HepG2 (cell line): ENCODE measurements around the gene PMFBP1. TPM values are rescaled to one million over a fixed set of nuclear protein-coding genes. Genes with fewer than 3 reads are reported as not detected.

Experiments
- AGO2 ChIP-seq: fragments of 200-400 bp; formaldehyde crosslinking; optimal IDR thresholded peaks from 2 replicates; pipeline ENCODE3; 2017; ENCODE audit warnings: mild to moderate bottlenecking, low read depth, low read length, moderate library complexity
- FOXP1 ChIP-seq, 2 experiments: fragments of 450-650 bp in 1 of 2; IDR thresholded peaks; 2 replicates each; pipeline ENCODE4 v1.6.1; 2017 to 2018; ENCODE audit warnings: antibody characterized with exemption in 1 of 2
- HDAC6 ChIP-seq: fragments of 200-600 bp; sonication (generic); IDR thresholded peaks from 2 replicates; pipeline ENCODE4 v1.7.0; 2017; ENCODE audit warnings: mild to moderate bottlenecking, antibody characterized with exemption, low read length, low read depth
- MBNL3 ChIP-seq: fragments of 250-450 bp; sonication (Bioruptor Pico); conservative IDR thresholded peaks from 2 replicates; pipeline ENCODE4 v1.8.0; 2022; ENCODE audit warnings: mild to moderate bottlenecking, inconsistent platforms
- NFE2 ChIP-seq: sonication (generic); formaldehyde crosslinking; IDR thresholded peaks from 2 replicates; pipeline ENCODE4 v1.4.0; 2020; ENCODE audit warnings: missing genetic modification reagents
- SETDB1 ChIP-seq: sonication (generic); formaldehyde crosslinking; IDR thresholded peaks from 2 replicates; pipeline ENCODE4 v1.5.1; 2020; ENCODE audit warnings: missing genetic modification reagents, mild to moderate bottlenecking, borderline replicate concordance
- ZNF773 ChIP-seq: sonication (generic); formaldehyde crosslinking; IDR thresholded peaks from 2 replicates; pipeline ENCODE4 v1.4.0; 2020; ENCODE audit warnings: missing genetic modification reagents, borderline replicate concordance
- polyA plus RNA-seq, 8 experiments: library from polyadenylated mRNA; depleted of rRNA in 3 of 8; stranded (reverse) in 7 of 8; unstranded in 1 of 8; fragments of >200 nt; fragmentation: Illumina TruSeq in 4 of 8; extraction: Trizol in 4 of 8; gene quantifications; 2 replicates each; pipeline versions ENCODE4 v1.2.1 to v1.2.3, GENCODE V29; 2011 to 2016; ENCODE audit warnings: low read depth in 4 of 8, missing spikeins in 1 of 8, mixed read lengths in 1 of 8; ENCODE audit not compliant: insufficient read depth in 1 of 8
- total RNA-seq, 5 experiments: library from RNA; depleted of rRNA; stranded (reverse); fragments of >200 nt; fragmentation: Illumina TruSeq; extraction: Trizol; gene quantifications; 2 replicates each; pipeline ENCODE4 v1.2.3, GENCODE V29; 2016; ENCODE audit warnings: low read depth in 1 of 5
- TF ChIP-seq, protein P1 (sequence below): IDR thresholded peaks from 2 replicates; pipeline ENCODE4 v1.6.1; 2016; ENCODE audit warnings: missing biosample characterization, missing genetic modification reagents, low read depth
- TF ChIP-seq, protein P2 (sequence below): sonication (generic); formaldehyde crosslinking; IDR thresholded peaks from 2 replicates; pipeline ENCODE4 v1.5.0; 2020; ENCODE audit warnings: mild to moderate bottlenecking, missing genetic modification reagents, moderate library complexity
- TF ChIP-seq, protein P3 (sequence below): sonication (generic); formaldehyde crosslinking; IDR thresholded peaks from 2 replicates; pipeline ENCODE4 v1.8.0; 2022; ENCODE audit warnings: missing genetic modification reagents, mild to moderate bottlenecking, moderate library complexity, borderline replicate concordance
- TF ChIP-seq, protein P4 (sequence below): sonication (generic); formaldehyde crosslinking; IDR thresholded peaks from 2 replicates; pipeline ENCODE4 v1.5.0; 2020; ENCODE audit warnings: mild to moderate bottlenecking, missing genetic modification reagents, borderline replicate concordance

Gene PMFBP1
- total and polyA plus RNA-seq, 2 of the 13 experiments (the other 11 are each of a cell fraction or from before 2014, with no cell fraction given): 1.9 to 3.8 TPM

DNA sequence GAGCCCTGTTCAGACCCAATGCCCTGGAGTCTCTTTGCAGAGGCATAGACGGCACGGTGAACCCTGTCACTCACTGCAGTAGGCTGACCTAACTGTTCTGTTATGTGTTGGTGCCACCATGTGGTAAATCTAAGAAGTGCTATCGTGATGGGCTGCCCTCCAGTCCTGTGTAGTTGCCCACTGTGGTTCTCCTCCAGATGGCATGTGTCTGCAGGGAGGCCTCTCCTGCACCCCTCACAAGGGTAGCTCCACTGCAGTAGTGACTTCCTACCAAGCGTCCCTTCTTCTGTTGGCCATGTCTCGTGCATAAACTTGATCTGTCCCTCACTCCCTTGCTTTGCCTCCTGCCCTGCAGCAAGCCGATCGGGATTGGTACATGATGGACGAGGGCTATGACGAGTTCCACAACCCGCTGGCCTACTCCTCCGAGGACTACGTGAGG is 72.6 kb downstream of the PMFBP1 start (continued):
- TF ChIP-seq, protein P1, sequence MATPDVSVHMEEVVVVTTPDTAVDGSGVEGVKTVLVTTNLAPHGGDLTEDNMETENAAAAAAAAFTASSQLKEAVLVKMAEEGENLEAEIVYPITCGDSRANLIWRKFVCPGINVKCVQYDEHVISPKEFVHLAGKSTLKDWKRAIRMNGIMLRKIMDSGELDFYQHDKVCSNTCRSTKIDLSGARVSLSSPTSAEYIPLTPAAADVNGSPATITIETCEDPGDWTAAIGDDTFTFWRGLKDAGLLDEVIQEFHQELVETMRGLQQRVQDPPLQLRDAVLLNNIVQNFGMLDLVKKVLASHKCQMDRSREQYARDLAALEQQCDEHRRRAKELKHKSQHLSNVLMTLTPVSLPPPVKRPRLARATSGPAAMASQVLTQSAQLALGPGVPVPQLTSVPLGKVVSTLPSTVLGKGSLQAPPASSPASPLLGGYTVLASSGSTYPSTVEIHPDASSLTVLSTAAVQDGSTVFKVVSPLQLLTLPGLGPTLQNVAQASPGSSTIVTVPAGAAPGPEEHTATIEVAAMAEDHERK (CRISPR knock-in tag): no peak
- TF ChIP-seq HDAC6 (no peak), NFE2 (no peak), FOXP1 (IDR thresholded peaks at IDR 0.05) (no peak), FOXP1 (CRISPR knock-in tag; IDR thresholded peaks at IDR 0.05) (no peak), ZNF773 (CRISPR knock-in tag) (no peak), SETDB1 (CRISPR knock-in tag) (no peak), MBNL3 (no peak), AGO2 (no peak)
- TF ChIP-seq, protein P2, sequence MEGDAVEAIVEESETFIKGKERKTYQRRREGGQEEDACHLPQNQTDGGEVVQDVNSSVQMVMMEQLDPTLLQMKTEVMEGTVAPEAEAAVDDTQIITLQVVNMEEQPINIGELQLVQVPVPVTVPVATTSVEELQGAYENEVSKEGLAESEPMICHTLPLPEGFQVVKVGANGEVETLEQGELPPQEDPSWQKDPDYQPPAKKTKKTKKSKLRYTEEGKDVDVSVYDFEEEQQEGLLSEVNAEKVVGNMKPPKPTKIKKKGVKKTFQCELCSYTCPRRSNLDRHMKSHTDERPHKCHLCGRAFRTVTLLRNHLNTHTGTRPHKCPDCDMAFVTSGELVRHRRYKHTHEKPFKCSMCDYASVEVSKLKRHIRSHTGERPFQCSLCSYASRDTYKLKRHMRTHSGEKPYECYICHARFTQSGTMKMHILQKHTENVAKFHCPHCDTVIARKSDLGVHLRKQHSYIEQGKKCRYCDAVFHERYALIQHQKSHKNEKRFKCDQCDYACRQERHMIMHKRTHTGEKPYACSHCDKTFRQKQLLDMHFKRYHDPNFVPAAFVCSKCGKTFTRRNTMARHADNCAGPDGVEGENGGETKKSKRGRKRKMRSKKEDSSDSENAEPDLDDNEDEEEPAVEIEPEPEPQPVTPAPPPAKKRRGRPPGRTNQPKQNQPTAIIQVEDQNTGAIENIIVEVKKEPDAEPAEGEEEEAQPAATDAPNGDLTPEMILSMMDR (CRISPR knock-in tag): peak; percentile 95
- TF ChIP-seq, protein P3, sequence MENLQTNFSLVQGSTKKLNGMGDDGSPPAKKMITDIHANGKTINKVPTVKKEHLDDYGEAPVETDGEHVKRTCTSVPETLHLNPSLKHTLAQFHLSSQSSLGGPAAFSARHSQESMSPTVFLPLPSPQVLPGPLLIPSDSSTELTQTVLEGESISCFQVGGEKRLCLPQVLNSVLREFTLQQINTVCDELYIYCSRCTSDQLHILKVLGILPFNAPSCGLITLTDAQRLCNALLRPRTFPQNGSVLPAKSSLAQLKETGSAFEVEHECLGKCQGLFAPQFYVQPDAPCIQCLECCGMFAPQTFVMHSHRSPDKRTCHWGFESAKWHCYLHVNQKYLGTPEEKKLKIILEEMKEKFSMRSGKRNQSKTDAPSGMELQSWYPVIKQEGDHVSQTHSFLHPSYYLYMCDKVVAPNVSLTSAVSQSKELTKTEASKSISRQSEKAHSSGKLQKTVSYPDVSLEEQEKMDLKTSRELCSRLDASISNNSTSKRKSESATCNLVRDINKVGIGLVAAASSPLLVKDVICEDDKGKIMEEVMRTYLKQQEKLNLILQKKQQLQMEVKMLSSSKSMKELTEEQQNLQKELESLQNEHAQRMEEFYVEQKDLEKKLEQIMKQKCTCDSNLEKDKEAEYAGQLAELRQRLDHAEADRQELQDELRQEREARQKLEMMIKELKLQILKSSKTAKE (CRISPR knock-in tag): no peak
- TF ChIP-seq, protein P4, sequence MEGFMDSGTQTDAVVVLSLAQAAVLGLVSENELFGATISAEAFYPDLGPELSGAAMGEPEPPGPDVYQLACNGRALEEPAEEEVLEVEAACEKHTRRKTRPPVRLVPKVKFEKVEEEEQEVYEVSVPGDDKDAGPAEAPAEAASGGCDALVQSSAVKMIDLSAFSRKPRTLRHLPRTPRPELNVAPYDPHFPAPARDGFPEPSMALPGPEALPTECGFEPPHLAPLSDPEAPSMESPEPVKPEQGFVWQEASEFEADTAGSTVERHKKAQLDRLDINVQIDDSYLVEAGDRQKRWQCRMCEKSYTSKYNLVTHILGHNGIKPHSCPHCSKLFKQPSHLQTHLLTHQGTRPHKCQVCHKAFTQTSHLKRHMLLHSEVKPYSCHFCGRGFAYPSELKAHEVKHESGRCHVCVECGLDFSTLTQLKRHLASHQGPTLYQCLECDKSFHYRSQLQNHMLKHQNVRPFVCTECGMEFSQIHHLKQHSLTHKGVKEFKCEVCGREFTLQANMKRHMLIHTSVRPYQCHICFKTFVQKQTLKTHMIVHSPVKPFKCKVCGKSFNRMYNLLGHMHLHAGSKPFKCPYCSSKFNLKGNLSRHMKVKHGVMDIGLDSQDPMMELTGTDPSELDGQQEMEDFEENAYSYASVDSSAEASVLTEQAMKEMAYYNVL (CRISPR knock-in tag): no peak
